ENCODE results near the gene MAPK11.

GRCh38 chr22:50271519-50271970 is 1.4 kb upstream of the MAPK11 start:
- TF ChIP-seq CTCF (IDR thresholded peaks at IDR 0.05) (no peak), EP300 (IDR thresholded peaks at IDR 0.05) (no peak)

Data from ovary (tissue), 3 donors.